Esophagus squamous epithelium (tissue), 4 donors: ENCODE measurements around the gene GREB1L.

Source experiments
- CTCF ChIP-seq, 6 experiments: fragments of 450-650 bp in 4 of 6; fragments of 200-600 bp in 2 of 6; sonication (generic) in 2 of 6; IDR thresholded peaks; one replicate each; pipeline ENCODE4 v1.5.1; 2016 to 2019; ENCODE audit warnings: antibody characterized with exemption in 6 of 6, mild to moderate bottlenecking in 4 of 6, moderate library complexity in 4 of 6
- POLR2A ChIP-seq, 4 donors: fragments of 450-650 bp; IDR thresholded peaks; one replicate each; pipeline ENCODE4 v1.6.1; 2017; ENCODE audit warnings: antibody characterized with exemption in 4 of 4, mild to moderate bottlenecking in 4 of 4, moderate library complexity in 3 of 4

DNA sequence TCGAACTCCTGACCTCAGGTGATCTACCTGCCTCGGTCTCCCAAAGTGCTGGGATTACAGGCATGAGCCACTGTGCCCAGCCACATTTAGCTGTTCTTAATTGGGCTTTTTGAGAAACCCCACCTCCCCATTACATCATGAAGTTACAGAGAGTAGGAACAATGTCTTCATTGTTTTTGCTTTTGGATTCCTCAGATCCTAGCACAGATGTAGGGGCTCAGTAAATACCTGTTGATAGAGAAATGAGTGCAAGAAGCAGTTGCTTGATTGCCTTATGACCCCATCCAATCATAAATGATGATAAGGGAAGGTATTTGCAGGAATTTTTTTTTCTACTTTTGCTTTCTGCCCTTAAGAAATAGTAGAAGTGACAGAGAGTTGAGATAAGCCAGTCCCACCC lies 25.4 kb downstream of the GREB1L start:
- TF ChIP-seq CTCF (IDR thresholded peaks at IDR 0.05) = no peak
- TF ChIP-seq POLR2A (IDR thresholded peaks at IDR 0.05) = no peak
